ENCODE results near the gene RMDN3.

Gene RMDN3

GRCh38 chr15:40771242-40771641, 16.2 kb upstream of the RMDN3 start:
- H3K27ac ChIP-seq (replicated peaks) = no peak overlapping the region
- no peaks in the 10 kb centered on the region for H3K27me3 ChIP-seq (ENCODE audit: insufficient read depth, poor library complexity, severe bottlenecking)
- no peak overlapping the region for H3K4me3 ChIP-seq (replicated peaks; ENCODE audit: insufficient read depth, low read length)
- TF ChIP-seq SPI1 (IDR thresholded peaks at IDR 0.05; ENCODE audit: borderline replicate concordance, low read depth) (no peak), CTCF (IDR thresholded peaks at IDR 0.05; ENCODE audit: insufficient read depth, low read length) (no peak), GABPA (IDR thresholded peaks at IDR 0.05; ENCODE audit: low read depth) (no peak), POLR2AphosphoS5 (IDR thresholded peaks at IDR 0.05; ENCODE audit: low read depth) (no peak), REST (IDR thresholded peaks at IDR 0.05; ENCODE audit: insufficient replicate concordance, low read depth) (no peak)
- no peak for DNase-seq (ENCODE audit: low read depth in 1 of 2, low spot score in 1 of 2)

DNA sequence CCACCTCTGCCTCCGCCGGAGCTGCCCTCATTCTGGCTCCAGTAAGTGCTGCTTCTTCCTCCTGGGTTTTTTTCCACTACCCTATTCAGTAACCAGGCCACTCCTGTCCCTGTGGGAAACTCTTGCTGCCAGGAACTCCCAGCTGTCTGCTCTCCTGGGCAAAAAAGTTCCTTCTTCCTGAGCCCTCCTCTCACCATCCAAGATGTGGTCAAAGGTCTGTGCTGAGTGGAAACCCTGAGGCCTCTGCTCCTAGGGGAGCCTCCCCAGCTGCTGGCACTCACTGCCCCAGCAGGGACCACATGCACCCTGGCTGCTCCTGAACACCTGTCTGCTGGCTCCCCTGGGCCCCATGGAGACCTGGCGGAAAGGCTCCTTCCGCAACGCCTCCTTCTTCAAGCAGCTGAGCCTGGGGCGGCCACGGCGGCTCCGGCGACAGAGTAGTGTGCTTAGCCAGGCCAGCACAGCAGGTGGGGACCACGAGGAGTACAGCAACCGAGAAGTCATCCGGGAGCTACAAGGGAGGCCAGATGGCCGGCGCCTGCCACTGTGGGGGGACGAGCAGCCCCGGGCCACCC, 15.2 kb upstream of the RMDN3 start:
- no peaks in the 10 kb centered on the region for H3K27me3 ChIP-seq (ENCODE audit: insufficient read depth, poor library complexity, severe bottlenecking)
- no peak for DNase-seq (ENCODE audit: low read depth in 1 of 2, low spot score in 1 of 2)
- H3K27ac ChIP-seq (replicated peaks) = peak overlapping the region; percentile 70; the same call in 1 of the 2 replicates
- TF ChIP-seq CTCF (IDR thresholded peaks at IDR 0.05; ENCODE audit: insufficient read depth, low read length) (no peak), GABPA (IDR thresholded peaks at IDR 0.05; ENCODE audit: low read depth) (no peak), REST (IDR thresholded peaks at IDR 0.05; ENCODE audit: insufficient replicate concordance, low read depth) (no peak), SPI1 (IDR thresholded peaks at IDR 0.05; ENCODE audit: borderline replicate concordance, low read depth) (no peak), POLR2AphosphoS5 (IDR thresholded peaks at IDR 0.05; ENCODE audit: low read depth) (no peak)
- H3K4me3 ChIP-seq (replicated peaks; ENCODE audit: insufficient read depth, low read length) = no peak overlapping the region

DNA sequence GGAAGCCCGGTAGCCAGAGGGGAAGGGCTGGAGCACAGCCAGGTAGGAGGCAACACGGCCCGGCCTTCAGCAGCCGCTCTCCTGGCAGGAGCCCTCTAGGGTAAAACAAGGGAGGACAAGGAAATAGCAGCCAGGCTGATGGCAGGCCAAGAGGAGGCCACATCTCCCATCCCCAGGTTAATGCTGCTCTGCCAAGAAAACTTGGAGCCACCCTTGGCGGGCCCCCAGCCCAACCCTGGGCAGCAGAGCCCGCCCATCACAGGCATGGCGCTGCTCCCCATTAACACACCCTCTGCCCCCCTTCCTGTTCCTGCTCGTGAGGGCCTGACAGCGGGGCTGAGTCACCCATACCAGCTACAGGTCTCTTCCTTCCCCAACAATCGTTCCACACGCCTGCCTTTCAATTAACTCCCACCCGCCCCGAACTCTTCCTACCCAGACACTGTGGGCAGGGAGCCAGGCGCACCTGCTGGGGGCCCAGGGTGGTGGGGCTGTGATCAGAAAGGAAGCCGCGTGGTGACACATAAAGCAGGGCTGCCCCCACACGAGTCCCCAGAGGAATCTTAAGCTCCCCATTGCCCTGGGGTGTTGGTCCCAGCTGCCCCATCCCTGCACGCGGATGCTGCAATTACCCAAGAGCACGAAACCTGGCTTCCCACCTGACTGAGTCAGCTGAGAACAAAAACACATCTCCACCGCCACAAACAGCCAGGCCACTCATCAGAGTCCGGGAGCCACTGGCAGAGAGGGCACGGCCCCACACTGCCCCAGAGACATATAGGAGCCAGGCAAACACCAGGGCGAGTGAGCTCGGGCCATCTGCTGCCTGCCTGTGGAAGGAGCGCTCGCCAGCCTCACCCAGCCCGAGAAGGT, 14.5 kb upstream of the RMDN3 start, which contains the start of gene C15orf62:
C15orf62 (plus strand) TSS at position 707 of the 873 bp plus-strand sequence. CDS start 516 bp downstream, outside the sequence.
- Histone ChIP-seq H3K4me3 (replicated peaks; ENCODE audit: insufficient read depth, low read length) (peak within 1 kb of the TSS; percentile 11), H3K27me3 (ENCODE audit: insufficient read depth, poor library complexity, severe bottlenecking) (no peaks in the 10 kb centered on the region), H3K27ac (replicated peaks) (peak within 1 kb of the TSS; percentile 70)
- peak; percentile 74 to 77 for DNase-seq (ENCODE audit: low read depth in 1 of 2, low spot score in 1 of 2)
- TF ChIP-seq CTCF (IDR thresholded peaks at IDR 0.05; ENCODE audit: insufficient read depth, low read length) (no peak), POLR2AphosphoS5 (IDR thresholded peaks at IDR 0.05; ENCODE audit: low read depth) (peak; percentile 45; the same call in 1 of the 2 replicates), GABPA (IDR thresholded peaks at IDR 0.05; ENCODE audit: low read depth) (no peak)
